Measurements from ENCODE around the gene DDX25.
A peak's percentile ranks its signal among the peaks of the same experiment; 100 is the strongest.

The DDX25 gene

GRCh38 chr11:125916683-125917347 is 12.5 kb downstream of the DDX25 start:
- no peaks in the 10 kb centered on the region for H3K9me3 ChIP-seq
- no peak for DNase-seq
- H3K4me3 ChIP-seq (ENCODE audit: low read depth, low read length): no peak overlapping the region
- H3K36me3 ChIP-seq: no peaks in the 10 kb centered on the region
- H3K27me3 ChIP-seq: no peaks in the 10 kb centered on the region
- no peak for TF ChIP-seq CTCF (IDR thresholded peaks at IDR 0.05; ENCODE audit: low read depth, low read length)
- no peaks in the 10 kb centered on the region; the same call in 1 of the 2 replicates for H3K4me1 ChIP-seq

DNA sequence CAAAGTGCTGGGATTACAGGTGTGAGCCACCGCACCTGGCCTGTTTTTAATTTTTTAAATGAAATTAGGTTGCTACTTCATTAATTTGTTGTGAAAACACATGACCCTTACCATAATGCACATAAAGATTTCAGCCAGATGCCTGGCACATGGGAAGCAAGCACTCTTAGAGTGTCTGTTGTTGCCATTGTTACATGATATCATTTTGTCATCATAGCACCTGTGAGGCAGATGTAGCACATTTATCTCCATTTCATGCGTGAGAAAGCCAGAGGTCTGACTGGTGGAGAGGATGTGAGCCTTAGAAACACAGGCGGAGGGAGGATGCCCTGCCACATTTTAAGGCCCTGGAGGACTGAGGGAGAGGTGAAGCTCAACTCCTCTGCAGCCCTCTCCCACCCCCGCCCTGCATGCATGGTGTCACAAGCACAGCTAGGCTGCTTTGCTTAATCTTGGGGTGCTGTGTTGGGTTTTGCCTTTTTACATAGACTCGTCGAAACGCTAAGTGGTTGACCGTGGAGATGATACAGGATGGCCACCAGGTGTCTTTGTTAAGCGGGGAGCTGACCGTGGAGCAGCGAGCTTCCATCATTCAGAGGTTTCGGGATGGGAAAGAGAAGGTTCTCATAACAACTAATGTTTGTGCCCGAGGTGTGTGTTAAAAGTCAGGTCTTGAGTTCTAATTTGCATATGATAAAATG is 14.0 kb downstream of the DDX25 start:
- H3K4me3 ChIP-seq (ENCODE audit: low read depth, low read length): no peak overlapping the region
- H3K9me3 ChIP-seq: no peaks in the 10 kb centered on the region
- H3K4me1 ChIP-seq: no peaks in the 10 kb centered on the region; the same call in 1 of the 2 replicates
- H3K36me3 ChIP-seq: no peaks in the 10 kb centered on the region
- no peak for DNase-seq
- no peak for TF ChIP-seq CTCF (IDR thresholded peaks at IDR 0.05; ENCODE audit: low read depth, low read length)
- no peaks in the 10 kb centered on the region for H3K27me3 ChIP-seq

GRCh38 chr11:125921042-125921441 is 16.7 kb downstream of the DDX25 start:
- TF ChIP-seq CTCF (IDR thresholded peaks at IDR 0.05; ENCODE audit: low read depth, low read length): no peak
- no peaks in the 10 kb centered on the region for H3K27me3 ChIP-seq
- H3K4me1 ChIP-seq: peaks cover 11% of the 10 kb centered on the region
- H3K36me3 ChIP-seq: no peaks in the 10 kb centered on the region
- H3K4me3 ChIP-seq (ENCODE audit: low read depth, low read length): no peak overlapping the region
- DNase-seq: no peak
- H3K9me3 ChIP-seq: no peaks in the 10 kb centered on the region

DNA sequence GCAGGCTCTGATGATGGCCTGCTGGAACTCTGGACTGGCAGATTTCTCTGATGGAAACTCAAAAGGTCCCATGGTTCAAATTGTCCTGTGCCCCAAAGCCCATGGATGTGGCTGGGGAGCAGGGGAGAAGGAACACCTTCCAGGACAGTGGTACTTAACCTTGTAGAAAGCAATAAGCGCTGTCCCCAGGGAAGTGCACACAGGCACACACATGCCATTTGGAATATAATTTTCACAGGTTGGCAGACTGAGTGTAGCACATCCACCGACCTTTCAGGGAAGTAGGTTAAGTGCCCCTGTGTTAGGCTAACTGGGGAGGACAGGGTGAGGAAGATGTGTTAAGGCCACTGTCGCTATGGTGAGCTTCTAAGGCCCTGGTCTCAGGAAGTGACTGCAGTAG is 17.8 kb downstream of the DDX25 start:
- Histone ChIP-seq H3K4me3 (ENCODE audit: low read depth, low read length) (no peak overlapping the region), H3K9me3 (no peaks in the 10 kb centered on the region), H3K36me3 (no peaks in the 10 kb centered on the region), H3K4me1 (peaks cover 12% of the 10 kb centered on the region), H3K27me3 (no peaks in the 10 kb centered on the region)
- DNase-seq: no peak
- no peak for TF ChIP-seq CTCF (IDR thresholded peaks at IDR 0.05; ENCODE audit: low read depth, low read length)

DNA sequence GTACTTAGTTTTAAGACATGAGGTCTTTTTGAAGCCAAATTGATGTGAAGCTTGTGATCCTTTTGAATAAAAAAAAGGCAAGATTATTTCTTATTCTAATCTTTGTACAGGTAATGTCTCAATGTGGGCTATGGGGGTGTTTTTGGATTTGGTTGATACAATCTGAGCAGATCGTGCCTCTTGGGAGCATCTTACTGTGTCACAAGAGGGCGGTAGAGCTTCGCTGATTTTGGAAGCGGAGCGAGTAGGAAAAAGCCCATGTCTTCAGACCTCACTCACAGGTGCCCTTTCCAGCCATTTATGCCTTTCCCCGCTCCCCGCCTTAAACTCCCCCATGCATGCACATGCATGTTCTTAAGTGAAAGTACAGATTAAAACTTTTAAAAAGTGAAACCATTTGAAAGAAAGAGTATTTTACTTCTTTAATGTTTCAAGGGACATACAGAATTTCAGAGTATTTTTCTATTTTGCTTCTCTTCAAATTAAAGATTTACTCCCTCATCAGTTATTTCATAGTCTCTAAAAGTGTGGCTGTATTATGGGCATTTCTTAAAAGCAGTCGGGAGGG is 18.8 kb downstream of the DDX25 start:
- peak; percentile 75 for DNase-seq
- H3K4me1 ChIP-seq: peaks cover 12% of the 10 kb centered on the region
- H3K27me3 ChIP-seq: no peaks in the 10 kb centered on the region
- peak; percentile 98 for TF ChIP-seq CTCF (IDR thresholded peaks at IDR 0.05; ENCODE audit: low read depth, low read length)
- H3K9me3 ChIP-seq: no peaks in the 10 kb centered on the region
- H3K4me3 ChIP-seq (ENCODE audit: low read depth, low read length): no peak overlapping the region
- no peaks in the 10 kb centered on the region for H3K36me3 ChIP-seq

DNA sequence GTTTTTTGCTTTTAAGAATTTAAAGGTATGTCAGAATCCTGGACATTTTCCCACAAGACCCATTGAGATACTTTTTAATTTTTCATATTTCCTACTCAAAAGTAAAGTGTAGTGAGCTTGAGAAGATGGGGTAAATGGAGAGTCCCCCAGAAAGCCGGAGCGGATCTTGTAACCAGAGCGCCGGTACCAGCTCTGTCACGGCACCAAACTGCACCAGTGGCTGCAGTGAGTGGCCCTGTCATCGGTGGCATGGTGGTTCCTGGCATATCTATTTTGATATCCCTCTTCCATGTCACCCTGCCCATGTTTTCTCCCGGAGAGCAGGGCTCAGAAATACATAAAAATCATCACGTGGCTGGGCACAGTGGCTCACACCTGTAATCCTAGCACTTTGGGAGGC is 19.3 kb downstream of the DDX25 start:
- H3K9me3 ChIP-seq: no peaks in the 10 kb centered on the region
- no peak overlapping the region for H3K4me3 ChIP-seq (ENCODE audit: low read depth, low read length)
- peaks cover 12% of the 10 kb centered on the region for H3K4me1 ChIP-seq
- no peaks in the 10 kb centered on the region for H3K36me3 ChIP-seq
- H3K27me3 ChIP-seq: no peaks in the 10 kb centered on the region
- TF ChIP-seq CTCF (IDR thresholded peaks at IDR 0.05; ENCODE audit: low read depth, low read length): no peak
- DNase-seq: no peak
